GM12892 (cell line): ENCODE results near the gene NNMT.

Experiments used
- POLR2AphosphoS5 ChIP-seq: IDR thresholded peaks from 2 replicates; pipeline ENCODE4 v1.6.1; 2011; ENCODE audit warnings: low read depth, low read length, control low read depth
- TAF1 ChIP-seq: IDR thresholded peaks from 2 replicates; pipeline ENCODE4 v1.6.1; 2011; ENCODE audit warnings: low read depth, mild to moderate bottlenecking, control low read depth, low read length, borderline replicate concordance

- TF ChIP-seq TAF1 (no peak), POLR2AphosphoS5 (no peak)
These were observed 5.5 kb upstream of the NNMT start for GRCh38 chr11:114290503-114291235.
